Stimulated activated CD8-positive, alpha-beta memory T cell treated with anti-CD3 and anti-CD28 coated beads, Interleukin-12 subunit alpha, Interleukin-12 subunit beta, amount 100 ng/mL, for 24 hours (primary cell): Measurements from ENCODE around the gene NFYC.
"Not testable (repeated sequence)": the region's sequence is repeated elsewhere in the genome, so short reads cannot be mapped to it uniquely, and the experiment has no call there.

ENCODE experiments used
- DNase-seq: peaks from one replicate; pipeline ENCODE4 v3.0.0-alpha.2; 2020; ENCODE audit errors: extremely low read depth

NFYC gene

DNA sequence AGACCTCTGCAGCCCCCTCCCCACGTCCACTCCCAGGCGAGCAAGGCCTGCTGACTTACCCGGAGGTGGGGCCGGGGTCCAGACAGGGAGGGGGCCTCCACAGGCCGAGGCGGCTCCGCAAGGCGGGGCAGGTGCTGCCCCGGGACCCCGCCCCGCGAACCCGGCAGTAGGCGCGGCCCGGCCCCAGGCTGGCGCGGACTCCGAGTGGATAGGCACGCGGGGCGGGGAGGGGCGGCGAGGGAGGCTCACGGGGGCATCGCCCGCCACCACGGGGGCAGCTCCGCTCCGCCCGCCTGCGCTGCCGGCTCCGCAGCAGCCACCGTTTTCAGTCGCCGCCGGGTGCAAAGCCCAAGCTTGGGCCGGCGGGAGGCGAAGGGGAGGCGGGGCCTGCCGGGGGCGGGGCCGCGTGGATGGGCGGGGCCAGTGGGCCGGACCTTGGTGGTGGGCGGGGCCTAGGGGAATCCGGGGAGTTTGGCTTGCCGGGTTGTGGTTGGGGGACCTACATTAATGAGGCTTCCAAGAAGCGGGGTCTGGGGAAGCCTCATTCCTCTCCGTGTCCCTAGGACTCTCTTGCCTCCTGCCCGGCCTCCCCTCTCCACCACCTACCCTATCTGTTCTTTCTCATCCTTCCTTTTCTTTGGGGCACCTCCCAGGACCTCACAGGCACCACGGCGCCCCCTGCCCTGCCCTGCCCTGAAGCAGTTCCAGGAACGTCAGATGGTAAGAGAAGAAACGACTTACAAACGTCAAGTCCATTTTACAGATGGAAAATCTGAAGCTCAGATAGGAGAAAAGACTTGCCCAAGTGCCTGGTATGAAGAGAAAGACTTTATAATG lies 26.0 kb upstream of the NFYC start, which contains the start of gene RIMS3:
TSS of gene RIMS3 (minus strand) at position 348 of the 837 bp plus-strand sequence. CDS start 23,757 bp downstream, outside the sequence.
- peak; percentile 58 for DNase-seq

DNA sequence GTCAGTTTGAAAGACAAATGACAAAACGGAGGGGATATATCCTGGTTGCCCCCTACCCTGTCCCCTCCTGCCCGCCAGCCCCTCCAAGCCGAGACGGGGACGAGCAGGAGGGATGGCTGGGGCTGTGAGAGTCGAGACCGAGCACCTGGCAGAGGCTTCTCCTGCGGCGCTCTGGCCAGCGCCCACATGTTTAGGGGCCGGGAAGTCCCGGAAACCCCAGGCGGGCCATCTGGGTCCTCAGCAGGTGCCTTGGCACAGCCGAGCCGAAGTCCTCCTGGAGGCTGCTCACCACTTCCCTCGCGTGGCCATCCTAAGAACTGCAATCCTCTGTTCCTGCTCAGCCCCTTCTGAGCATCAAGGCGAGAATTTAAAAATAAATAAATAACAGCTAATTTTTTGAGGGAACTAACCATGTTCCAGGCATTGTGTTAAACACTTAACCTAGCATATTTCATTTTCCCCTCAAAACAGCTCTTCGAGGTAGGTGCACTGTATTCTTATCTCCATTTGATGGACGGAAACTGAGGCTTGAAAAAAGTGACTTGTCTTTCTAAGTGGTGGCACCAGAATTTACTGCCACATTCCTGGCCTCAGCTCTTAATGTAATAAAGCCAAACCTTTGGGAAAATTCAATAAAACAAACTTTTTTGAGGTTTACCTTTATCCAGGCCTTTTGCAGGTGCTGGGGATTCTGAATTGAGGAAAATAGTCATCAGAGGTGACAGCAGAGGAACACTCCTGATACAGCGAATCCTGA lies 22.6 kb upstream of the NFYC start:
- DNase-seq = peak; percentile 56

DNA sequence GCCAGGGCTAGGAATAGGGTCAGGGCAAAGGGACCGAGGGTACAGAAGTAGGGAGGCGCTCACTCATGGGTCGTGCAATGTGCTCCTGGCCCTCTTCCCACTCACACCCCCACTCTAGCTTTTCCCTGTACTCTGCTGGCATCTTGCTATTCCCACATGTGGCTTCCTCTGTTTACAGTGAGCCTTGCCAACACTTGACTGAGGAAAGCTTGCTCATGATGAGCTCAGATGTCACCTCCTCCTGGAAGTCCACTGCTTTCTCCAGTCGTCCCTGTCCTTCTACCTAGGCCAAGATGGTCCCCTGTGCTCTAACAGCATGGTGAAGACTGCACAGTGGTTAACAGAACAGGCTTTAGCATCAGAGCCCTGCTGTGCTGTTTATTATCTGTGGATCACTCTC lies 18.1 kb upstream of the NFYC start:
- DNase-seq = no peak

DNA sequence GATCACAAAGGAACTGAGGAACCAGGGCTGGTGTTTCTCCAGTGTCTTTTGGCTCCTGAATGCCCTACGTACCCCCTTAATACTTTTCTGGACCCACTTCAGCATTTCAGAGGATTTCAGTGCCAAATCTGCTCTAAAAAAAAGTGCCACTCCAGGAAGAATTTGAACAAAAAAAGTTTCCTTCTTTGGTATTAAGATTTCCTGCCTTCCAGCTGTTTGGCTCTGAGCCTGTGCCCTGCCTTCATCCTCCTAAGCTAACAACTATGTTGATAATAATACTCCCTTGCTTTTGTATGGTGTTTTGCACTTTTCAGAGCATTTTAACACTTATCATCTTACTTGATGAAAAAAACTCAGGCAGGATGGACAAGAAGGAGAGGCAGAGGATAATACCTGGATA lies 15.0 kb upstream of the NFYC start:
- no peak for DNase-seq

DNA sequence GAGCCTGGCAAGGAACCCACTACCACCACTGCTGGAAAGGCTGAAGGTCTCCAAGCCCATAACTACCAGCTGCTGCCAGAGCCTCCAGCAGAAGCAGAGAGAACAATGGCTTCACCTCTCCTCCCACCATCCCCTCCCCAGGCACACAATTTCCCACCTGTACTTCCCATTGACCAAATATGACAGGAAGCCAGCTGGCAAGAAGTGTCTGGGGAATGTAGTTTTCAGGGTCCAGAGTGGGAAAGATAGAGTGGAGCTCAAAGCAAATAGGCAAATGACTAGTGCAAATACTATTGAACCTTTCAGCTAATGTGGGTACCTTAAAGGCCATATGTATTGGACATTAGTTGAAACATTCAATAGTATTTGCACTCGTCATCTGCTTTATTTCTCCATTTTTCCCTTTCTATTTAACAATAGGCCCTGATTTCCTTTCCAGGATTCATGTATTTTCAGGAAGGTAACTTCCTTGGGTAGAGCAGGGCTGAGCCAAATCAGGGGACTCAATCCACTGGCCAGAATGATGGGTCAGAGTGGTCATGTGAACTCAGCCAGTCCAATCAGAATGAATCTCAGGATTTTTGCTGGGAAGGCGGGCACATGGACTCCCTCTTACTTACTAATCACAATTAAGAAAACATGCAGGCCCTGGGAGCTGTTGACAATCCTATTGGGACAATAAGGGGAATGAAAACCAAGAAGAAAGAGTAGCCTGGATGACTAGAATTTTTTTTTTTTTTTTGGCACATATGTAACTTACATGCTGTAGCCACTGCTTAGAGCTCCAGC lies 12.1 kb upstream of the NFYC start:
- DNase-seq = no peak

DNA sequence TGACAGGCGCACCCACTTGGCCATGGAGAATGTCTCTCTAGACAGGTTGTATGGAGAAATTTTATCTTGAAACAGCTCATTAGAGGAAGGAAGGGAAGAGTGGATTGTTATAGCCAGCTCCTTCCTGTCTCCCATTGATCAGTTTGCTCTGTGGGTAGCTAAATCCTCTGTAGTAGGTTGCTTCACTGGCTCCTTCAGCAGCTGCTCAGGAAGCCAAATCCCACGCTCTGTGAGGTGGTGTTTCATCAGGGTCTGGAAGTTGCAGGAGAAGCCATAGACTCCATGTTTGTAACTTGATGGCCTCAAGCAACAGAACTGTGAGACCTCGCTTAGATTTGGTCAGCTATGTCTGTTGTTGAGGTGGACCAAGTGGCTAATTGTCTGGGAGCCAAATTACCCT lies 6.8 kb upstream of the NFYC start:
- no peak for DNase-seq

DNA sequence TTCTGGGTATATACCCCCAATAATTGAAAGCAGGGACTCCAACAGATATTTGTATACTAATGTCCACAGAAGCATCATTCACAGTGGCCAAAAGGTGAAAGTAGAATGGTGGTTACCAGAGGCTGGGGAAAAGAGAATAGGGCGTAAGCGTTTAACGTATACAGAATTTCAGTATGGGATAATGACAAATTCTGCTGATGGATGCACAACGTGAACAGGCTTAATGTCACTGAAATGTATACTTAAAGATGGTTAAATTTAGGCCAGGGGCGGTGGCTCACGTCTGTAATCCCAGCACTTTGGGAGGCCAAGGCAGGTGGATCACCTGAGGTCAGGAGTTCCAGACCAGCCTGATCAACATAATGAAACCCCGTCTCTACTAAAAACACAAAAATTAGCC lies 4.4 kb upstream of the NFYC start:
- DNase-seq = no peak

DNA sequence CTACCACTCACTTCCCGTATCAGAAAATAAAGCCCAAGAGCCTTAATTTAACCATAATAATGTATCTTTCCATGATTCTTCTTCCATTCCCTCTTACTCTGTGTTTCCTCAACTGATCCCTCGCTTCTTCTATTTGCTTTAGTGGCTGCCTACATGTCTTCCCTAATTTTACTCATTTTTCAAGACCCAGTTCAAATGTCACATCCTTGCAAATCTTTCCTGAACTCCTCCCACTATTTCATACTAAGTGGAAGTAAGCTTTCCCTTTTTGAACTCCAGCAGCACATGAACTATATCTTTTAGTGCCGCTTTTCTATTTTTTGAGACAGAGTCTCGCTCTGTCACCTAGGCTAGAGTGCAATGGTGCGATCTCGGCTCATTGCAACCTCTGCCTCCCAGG lies 3.8 kb upstream of the NFYC start:
- DNase-seq = no peak

DNA sequence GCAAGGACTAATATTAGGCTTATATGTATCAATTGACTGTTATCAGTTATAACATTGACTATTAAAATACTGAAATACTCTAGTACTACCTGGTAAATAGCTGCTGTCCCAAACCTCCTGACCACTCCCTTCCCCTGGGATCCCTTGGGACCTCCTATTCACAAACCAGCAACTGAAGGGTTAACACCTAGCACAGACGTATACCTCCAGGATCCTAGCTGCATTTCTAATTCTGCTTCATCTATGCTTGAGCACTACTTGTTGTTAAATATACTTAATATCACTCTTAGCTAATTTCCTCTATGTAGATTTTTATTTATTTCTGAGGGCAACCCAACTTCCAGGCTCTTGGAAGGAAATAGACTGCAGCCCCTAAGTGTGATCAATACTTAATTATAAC lies 1.8 kb upstream of the NFYC start:
- no peak for DNase-seq

DNA sequence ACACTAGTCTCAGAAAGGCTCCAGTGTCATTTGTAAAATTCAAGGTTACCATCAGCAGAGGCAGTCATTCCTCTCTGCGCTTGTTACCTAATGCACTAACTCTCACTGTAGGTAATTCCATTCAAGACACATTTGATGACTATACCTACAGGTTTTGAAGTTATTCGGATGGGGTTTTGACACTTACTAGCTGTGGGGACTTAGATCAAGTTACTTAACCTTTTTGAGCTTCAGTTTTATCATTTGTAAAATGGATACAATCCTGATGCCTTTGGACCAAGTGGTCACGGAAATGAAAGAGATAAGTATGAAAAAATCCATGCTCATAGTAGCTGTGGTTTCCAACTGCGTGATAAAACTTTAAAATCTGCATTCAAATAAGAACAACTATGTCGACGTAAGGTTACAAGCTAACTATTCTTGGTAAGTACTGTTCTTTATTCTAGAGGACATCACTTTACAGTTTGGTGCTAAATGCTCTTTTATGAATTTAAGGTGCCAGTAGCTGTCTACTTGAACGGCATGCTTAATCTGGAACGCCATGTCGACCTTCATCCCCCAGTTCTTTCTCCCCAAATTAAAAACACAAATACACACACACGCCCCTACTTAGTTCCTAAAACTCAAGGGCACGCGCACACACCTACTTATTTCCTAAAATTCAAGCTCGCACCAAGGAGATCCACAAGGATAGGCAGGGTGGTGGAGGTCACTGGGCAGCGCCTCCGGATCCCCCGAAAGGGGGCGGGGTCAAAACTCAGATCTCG lies 550 bp upstream of the NFYC start:
- DNase-seq = no peak

DNA sequence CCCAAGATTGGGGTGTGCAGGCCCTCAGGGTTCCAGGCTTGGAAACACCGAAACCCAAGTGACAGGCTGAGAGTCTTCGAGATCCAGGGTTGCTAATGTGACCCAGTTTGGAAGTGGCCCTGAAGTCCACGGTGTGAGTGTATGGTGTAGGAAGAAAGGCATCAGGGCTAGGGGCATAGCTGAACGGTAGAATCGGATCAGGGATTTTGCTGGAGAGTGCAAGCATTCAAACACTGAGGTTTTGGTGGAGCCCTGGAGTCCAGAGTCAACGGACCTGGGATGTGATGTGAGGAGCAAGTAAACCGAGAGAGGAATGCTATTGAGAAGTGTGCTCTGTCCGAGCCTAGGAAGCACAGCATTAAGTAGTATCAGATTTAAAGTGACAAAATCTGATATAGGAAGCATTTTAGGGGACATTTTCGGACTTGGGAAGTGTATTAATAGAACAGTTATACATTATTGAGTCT lies 958 bp downstream of the NFYC start:
- DNase-seq = no peak

DNA sequence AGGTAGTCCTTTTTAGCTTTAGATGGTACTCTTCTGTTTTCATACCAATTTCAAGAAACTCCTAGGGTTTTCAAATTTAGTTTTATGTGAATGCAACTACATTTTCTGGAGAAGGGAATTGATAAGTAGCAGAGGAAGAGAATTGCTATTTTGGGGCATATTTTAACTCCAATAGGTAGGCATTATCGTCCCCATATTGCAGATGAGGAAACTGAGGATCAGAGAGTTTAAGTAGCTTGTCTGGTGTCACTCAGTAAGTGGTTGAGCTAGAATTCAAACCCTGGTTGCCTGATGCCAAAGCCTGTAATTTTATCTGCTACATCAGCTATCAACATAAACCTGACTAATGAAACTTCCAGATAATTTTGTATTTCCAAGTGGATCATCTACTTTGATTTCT lies 1.9 kb downstream of the NFYC start:
- no peak for DNase-seq

DNA sequence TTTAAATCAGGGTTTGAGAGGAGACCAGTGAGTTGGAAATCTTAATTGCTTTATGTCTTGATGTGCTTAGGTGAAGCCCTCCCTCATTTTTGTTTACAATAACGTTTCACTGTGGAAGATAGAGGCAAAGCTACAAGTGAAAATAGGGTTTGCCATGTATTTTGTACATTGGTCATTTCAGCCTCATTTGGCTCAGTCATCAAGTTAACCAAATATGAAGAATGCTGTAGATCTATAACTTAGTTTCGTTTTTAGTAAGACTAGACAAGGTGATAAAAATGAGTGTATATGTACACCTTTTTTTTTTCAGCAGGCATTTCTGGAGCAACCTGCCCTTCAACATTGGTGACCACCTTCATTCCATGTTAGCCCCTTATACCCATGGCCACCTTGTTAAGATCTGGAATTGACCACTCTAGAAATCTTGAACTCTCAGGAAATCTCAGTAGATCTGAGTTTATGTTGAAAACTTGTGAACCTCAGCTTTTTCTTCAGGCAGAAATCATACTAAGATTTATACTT lies 2.9 kb downstream of the NFYC start:
- DNase-seq = no peak

DNA sequence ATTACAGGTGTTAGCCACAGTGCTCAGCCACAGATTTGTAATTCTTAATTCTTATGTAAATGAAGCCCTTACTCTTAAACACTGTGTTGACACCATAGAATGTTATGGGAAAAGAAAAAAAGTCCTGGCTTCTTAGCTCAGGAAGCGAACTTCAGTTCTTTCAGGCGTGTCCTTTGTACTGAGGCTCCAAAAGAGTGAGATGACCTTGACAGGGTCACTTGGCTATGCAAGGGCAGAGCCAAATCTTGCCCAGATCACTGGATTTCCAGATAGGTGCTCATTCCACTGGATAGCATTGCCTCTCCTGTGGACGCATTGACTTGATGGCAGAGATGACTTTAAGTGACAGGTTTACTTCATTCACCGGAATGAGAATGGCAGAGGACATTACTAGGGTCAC lies 4.8 kb downstream of the NFYC start:
- DNase-seq = no peak

DNA sequence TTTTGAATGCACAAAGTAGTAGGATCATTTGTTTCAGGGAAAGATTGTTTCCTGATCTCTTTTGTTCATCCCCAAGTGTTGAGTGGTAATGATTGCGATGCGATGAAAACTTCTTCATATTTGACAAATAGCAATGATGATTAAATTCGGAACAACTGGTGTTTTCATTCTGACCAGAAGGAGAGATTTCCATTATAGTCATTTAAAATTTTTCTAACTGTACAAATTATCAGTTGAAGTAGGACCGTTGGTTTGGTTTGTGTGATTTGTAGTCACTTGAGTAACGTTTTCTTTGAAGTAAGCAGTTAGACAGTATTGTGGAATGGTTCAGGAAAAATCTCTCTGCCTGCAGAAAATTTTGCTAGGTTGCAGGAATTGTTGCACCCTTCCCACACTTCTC lies 5.9 kb downstream of the NFYC start:
- no peak for DNase-seq

DNA sequence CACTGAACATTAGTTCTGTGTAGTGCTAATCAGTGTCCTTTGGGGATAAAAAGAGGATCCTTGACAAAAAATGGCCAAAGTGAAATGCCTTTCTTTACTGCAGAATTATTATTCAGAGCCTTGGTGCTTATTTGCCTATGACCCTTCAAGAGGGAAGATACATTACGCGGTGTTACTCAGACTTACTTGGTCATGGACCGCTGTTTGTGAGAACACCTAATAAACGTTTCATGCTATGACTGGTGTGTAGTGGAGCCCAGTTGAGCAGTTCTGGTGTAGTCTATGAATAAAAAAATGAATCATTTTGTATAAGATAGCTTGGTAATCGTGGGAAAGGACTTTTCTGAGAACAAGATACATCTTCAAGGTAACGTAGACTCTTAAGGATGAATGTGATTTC lies 8.3 kb downstream of the NFYC start:
- DNase-seq = no peak

DNA sequence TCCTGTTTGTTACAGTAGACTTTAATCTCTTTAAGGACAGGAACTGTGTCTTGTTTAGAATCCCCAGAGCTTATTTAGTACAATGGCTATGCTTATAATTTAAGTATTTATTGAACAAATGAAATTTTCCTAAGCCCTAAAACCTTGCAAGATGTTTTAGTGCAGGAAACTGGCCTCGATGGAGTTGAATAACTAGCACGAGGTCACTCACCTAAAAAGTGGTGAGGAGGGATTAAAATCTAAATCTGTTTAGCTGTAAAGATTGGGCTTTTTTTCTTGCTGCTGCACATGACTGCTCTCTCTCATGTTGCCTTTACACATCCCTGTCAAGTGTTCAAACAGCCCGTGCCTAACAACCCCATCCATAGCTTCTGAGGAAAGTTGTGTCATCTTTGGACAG lies 10.2 kb downstream of the NFYC start:
- no peak for DNase-seq

DNA sequence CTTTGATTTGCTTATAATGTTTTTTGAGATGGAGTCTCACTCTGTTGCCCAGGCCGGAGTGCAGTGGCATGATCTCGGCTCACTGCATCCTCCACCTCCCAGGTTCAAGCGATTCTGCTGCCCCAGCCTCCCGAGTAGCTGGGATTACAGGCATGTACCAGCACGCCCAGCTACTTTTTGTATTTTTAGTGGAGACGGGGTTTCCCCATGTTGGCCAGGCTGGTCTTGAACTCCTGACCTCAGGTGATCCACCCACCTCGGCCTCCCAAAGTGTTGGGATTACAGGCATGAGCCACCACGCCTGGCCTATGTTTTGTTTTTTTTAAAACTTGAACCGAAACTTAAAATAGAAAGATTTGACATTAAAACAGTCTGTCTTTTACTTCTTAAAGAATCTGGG lies 11.3 kb downstream of the NFYC start:
- DNase-seq = not testable (repeated sequence)

DNA sequence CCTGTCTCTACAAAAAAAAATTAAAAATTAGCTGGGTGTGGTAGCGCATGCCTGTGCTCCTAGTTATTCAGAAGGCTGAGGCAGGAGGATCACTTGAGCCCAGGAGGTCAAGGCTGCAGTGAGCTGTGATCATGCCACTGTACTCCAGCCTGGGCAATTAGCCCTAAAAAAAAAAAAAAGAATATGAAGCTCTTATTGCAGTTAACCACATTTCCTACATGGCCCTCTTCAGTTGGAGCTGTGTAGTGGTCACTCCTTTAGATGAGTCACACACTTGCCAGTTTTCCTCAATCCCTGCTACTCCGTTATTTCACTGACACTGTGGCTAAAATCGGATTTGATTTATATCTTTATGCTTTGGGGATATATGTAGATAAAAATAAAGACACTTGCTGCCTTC lies 11.8 kb downstream of the NFYC start:
- DNase-seq = no peak

DNA sequence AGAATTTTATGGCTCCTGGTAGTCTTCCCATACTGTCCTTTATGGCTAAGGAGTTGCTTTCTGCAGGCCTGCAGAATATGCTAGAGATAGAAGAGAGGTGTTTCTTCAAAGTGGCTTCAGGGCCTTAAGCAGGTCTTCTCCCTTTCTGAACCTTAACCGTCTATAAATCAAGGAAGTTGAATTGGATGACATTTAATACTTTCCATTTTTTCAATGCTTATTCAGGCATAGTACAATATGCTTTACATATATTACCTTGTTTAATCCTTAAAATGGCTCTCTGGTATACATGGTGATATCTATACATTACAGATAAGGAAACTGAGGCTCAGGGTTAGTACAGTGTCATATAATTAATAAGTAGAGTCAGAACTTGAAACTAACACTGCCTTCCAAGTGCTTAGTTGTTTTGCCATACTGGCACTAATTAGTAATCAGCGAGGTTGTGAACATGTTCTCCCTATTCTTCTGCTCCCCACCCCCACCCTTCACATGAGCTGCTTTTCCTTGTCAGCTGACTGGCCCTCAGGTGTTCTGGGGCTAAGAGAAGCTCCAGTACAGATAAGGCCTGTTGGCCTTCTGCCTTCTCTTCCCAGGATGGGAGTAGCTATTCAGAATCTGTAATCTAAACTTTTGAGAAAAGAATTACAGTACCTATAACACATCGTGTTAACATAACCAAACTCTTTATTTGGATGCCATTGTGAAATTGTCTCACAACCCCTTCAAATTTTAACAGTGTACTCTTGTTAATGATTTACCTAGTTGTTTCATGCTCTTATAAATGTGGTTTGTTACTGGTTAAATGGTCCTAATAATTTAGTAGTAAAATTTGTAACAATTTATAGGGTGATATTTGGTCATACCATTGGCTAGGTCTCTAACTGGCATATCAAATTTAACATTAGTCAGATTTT lies 13.6 kb downstream of the NFYC start:
- no peak for DNase-seq
